ENCODE measurements around the gene MYLK4.

MYLK4 gene

DNA sequence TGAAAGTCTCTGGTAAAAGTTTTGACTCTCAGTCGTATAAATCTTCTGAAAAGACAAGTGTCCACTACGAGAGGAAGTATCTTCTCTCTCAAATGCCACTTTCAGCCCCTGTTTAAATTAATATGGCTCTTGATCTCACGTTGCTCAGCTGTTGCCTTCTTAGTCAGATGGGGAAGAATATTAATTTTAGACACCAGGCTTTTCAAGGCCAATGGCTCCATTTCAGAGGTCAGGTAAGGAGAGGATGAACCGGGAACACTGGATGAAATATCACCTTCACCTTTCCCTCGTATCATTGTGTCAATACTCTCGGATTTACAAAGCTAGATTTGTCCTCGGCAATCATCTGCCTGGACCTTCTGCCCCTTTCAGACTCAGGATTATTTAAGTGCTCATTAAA lies at the start of gene MYLK4:
MYLK4 (minus strand) TSS at position 91 of the 400 bp plus-strand sequence. CDS start 1,628 bp downstream, outside the sequence.
- no peak for DNase-seq

DNA sequence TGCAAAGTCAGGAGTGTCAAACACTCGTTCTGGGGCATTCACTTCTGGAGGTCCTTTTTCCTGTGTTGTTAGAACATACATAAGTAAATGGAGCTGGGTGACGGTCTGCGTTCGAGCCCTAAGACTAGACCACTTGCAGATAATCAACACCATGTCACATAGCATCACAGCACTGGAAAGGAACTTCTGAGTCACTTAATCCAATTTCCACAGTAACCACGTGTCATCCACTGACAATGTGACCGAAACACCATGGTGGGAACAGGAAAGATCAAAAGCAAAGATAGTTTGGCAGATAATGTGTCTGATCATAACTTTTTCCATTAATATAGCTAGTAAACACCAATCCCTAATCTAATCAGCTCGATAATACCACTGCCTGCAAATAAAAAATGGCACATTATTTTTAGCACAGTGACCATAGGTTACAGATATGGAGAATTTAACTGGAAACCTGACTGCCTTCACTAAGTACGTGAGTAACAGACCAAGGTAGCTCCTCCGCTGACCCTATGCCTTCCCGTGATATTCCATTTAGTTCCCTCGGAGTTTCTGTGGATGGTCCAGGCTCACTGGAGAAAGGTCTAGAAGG lies 49.3 kb upstream of the MYLK4 start:
- no peak for DNase-seq

GRCh38 chr6:2798586-2799134 lies 47.9 kb upstream of the MYLK4 start:
- DNase-seq, result no peak

- no peak for DNase-seq
These were observed 46.9 kb upstream of the MYLK4 start for GRCh38 chr6:2797564-2798031.

- DNase-seq, result no peak
These were observed 46.1 kb upstream of the MYLK4 start for GRCh38 chr6:2796861-2797260.

DNA sequence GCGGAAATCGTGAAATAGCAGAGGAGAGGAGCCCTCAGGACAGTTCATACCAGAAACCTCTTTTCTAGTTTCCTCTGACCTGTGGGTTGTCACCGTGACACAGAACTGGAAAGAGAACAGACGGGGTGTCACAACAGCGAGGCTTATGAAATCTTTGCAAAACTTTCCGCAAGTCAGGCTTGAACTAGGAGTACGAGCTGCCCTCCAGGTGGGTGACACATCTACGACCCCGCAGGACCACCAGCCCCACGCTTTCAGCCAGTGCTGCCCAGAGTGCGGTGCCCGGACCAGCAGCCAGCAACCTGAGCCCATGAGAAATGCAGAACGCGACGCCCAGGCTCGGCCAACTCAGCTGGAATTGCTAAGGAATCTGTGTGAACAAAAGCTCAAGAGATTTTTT lies 45.2 kb upstream of the MYLK4 start:
- DNase-seq, result peak; percentile 23

DNA sequence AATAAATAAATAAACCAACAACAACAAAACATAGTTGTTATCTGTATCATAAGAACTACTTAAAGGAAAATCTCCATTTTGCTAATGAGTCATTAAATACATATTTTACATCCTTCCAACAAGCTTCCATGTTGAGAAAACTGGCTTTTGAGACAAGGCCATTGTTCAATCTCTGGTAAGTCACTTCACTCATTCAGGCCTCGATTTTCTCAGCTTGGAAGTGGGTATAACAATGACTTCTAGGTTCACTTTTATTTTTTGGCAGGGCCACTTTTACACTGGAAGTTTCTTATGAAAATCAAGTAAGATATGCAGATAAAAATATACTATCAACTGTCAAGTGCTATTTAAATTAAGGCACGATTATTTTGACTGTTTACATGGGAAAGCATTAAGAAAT lies 44.4 kb upstream of the MYLK4 start:
- DNase-seq, result no peak

DNA sequence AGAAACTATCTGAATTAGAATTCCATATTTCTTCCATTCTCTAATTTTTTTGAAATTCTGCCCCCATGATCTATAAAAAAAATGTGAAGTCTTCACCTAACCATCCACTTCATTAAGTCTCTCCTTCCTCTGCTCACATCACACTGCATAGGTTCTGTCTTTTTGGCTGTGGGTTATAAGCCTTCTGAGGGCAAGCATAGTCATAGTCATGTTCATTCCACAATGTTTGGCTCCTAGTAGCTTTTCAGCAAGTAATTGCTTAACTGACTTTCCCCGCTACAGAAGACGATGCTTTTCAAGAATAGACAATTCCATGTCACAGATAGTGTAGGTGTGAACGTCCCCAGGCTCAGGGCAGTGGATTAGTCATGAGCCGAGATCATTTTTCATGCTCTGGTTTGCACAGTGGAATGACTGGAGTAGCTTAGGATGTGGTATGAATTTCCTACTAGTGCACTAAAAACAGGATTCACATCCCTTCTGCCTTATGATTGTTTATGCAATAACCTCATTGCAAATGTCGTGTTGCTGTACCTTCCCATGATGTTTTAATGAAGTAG lies 43.5 kb upstream of the MYLK4 start:
- no peak for DNase-seq

- DNase-seq, result peak; percentile 60
These were observed 42.9 kb upstream of the MYLK4 start for GRCh38 chr6:2793534-2794151.

DNA sequence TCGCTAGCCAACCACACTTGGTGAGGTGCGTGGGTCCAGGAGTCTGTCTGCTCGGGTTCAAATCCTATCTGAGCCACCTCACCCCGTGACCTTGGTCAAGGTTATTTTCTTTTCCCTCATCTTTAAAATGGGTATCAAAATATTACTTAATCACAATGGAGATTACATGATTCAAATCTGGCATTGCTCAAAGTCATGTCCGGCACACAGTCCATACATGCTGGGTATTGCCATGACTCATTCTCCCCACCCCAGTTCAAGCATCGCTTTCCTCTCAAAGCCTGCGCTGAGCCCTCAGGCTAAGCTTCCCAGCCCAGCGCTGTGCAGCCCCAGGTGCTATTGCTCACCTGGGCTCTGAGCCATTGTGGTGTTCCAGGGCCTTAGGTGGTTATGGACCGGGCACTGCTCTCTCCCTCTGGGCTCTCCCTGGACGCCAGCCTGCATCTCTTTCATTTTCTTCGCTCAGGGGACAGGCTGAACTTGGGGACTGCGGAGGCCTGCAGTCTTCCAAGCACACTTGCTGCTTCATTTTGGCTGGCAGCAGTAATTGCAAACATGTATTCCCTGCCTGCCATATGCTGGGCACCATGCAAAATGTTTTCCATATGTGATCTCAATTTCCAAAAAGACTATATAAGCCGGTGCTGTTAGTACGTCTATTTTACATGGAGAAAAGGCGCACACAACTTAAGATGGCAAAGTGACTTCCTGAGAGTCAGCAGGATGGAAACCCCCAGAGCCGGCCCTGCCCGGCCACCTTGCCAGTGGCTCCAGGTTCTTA lies 41.8 kb upstream of the MYLK4 start:
- DNase-seq, result peak; percentile 14

- peak; percentile 31 for DNase-seq
These were observed 40.8 kb upstream of the MYLK4 start for GRCh38 chr6:2791450-2791974.

DNA sequence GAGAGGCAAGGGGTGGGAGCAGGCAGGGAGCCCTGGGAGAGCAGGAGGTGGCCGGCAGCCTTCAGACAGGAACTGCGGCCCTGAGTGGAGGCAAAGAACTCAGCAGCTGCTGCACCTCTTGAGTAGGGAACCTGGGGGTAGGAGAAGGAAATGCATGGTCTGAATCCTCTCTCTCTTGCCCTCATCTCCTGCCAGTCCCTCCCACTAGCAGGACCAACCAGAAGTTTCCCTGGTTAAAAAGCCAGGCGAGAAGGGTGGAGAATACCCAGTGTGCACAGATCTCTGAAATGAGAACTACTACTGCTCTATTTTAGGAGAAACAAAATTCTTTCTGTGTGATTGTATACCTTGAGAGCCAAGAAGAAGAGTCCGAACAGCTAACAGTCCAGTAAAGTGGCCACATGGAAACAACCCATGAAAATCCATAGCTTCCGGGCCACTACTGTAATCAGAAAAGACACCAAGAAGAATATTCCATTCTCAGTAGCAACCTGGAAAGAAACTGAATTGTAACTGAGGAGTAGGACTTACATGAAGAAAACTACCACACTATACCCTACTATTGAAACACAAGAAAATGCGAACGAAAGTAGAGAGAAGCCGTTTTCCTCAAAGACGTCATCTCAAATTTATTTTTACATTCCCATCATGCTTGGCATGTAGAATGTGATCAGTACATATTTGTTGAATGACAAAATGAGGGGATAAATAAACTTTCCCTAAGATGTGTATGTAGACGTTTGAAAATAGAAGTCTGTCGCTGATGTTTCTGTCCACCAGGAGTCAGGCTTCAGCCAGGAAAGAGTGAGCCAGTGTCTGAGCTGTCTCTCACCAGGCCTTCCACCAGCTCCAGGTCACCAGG lies 40.1 kb upstream of the MYLK4 start:
- peak; percentile 60 for DNase-seq

DNA sequence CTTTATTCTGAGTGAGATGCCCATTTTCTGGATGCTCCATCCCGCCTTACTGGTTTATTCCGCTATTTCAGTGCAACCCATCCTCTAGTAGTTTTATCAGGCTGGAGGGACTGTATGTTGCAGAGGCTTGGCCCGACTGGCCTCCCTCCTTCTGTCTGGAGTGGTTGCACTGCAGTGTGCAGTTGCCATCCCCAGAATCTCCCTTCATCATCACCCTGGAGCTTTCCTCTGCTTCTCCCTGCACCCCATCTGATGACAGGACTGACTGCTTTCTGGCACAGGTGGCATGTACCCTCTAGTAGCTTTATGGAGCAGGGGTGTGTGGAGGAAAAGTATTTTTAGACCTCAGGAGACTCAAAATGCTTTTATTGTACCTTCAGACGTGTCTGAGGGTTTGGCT lies 35.5 kb upstream of the MYLK4 start:
- no peak for DNase-seq

GRCh38 chr6:2784930-2785329 lies 34.2 kb upstream of the MYLK4 start:
- no peak for DNase-seq

DNA sequence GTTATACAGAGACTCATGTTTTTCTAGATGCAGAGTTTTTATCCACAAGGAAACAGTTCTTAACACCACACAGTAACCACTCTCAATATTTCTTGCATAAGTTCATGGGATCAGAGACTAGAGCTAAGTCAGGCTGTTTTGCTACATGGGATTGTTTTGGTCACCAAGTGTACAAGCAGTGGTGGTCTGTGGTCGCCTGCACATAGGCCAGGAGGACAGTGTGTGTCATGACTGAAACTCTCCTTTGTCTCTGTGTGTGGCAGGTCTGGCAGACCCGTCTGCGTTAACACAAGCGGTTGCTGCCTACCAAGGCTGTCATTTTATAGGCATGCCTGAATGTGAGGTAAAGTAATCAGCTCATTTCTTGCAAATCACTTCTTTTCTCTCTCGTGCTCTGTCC lies 33.3 kb upstream of the MYLK4 start:
- DNase-seq, result no peak

- DNase-seq, result no peak
These were observed 32.7 kb upstream of the MYLK4 start for GRCh38 chr6:2783188-2783963.

- DNase-seq, result no peak
These were observed 32.1 kb upstream of the MYLK4 start for GRCh38 chr6:2782825-2783187.

GRCh38 chr6:2782356-2782708 lies 31.6 kb upstream of the MYLK4 start:
- no peak for DNase-seq

DNA sequence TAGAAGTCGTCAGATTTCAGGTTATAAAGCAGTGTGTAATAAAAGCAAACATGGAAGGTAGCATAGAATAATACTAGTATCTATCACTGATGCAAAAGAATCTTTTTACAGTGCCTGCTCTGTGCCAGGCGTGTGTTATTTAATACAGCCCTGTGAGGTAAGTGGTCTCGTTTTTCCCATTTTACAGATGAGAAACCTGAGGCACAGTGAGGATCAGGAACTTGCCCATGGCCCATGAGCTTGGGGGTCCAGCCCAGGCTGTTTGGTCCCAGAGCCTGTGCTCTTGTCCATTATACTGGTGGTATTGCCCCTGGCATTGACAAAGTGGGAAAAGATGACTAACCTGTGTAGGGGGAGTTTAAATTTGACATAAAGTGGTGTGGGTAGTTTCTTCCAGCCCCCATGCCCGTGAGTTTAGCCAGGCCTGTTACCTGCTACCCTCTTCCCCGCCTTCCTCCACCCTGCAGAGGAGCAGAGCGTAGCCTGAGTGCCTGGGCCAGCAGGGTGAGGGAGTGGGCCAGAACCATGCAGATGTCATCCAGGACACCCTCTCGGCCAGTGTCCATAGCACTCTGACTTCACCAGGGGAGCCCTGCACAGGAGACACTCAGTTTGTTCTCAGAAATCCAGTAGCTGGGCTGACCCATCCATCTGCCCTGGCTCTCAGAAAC lies 31.1 kb upstream of the MYLK4 start:
- DNase-seq, result no peak

GRCh38 chr6:2780102-2780737 lies 29.5 kb upstream of the MYLK4 start:
- no peak for DNase-seq
